Lower leg skin (tissue), 3 donors: Measurements from ENCODE around the gene GOLGA6L7.

Experiments used
- POLR2A ChIP-seq, 2 donors: fragments of 450-650 bp; IDR thresholded peaks; one replicate each; pipeline ENCODE4 v1.6.1; 2016 to 2017; ENCODE audit warnings: antibody characterized with exemption in 2 of 2, mild to moderate bottlenecking in 1 of 2, moderate library complexity in 1 of 2
- TF ChIP-seq, protein P1 (sequence below), 3 donors: fragments of 450-650 bp; IDR thresholded peaks; one replicate each; pipeline ENCODE4 v1.5.1; 2016; ENCODE audit warnings: antibody characterized with exemption in 3 of 3, mild to moderate bottlenecking in 3 of 3, moderate library complexity in 2 of 3

DNA sequence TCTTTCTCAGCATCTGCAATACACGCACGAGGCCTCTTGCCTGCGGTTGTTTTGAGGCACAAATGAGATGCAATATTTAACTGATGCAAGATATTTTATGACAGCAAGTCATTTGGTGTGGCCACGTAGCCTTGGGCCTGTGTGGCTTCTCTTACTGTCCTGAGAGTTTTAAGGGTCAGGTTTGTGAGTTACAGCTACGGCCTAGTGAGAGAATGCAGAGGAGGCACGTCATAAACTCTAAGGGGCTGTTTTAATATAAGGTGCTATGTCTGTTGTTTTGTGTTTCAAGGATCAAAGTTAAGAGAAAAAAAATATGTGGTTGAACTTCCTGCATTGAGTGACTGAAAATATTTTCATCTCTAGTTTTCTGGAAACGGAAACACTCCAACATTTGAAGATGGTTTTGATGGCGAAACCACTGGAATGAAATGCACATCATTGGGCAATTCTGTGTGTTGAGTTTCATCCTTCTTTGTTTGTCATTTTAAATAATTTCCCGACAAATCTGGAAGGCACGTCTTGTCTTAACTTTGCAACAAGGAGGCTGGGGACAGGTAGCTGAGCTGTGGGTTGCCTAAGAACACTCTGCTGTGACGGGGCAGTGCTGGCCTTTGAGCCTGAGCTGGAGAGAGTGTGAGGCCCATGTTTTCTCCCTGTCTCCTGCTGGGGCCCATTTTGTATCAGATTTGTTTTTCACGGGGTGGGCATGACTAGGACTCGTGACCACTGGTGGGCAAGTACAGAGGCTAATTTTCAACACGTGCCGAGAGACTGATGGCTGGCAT, 42.5 kb upstream of the GOLGA6L7 start:
- TF ChIP-seq, protein P1, sequence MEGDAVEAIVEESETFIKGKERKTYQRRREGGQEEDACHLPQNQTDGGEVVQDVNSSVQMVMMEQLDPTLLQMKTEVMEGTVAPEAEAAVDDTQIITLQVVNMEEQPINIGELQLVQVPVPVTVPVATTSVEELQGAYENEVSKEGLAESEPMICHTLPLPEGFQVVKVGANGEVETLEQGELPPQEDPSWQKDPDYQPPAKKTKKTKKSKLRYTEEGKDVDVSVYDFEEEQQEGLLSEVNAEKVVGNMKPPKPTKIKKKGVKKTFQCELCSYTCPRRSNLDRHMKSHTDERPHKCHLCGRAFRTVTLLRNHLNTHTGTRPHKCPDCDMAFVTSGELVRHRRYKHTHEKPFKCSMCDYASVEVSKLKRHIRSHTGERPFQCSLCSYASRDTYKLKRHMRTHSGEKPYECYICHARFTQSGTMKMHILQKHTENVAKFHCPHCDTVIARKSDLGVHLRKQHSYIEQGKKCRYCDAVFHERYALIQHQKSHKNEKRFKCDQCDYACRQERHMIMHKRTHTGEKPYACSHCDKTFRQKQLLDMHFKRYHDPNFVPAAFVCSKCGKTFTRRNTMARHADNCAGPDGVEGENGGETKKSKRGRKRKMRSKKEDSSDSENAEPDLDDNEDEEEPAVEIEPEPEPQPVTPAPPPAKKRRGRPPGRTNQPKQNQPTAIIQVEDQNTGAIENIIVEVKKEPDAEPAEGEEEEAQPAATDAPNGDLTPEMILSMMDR (IDR thresholded peaks at IDR 0.05) = no peak
- no peak for TF ChIP-seq POLR2A (IDR thresholded peaks at IDR 0.05)
